Measurements from ENCODE around the gene SMAD1.
"Not testable (repeated sequence)": the region's sequence is repeated elsewhere in the genome, so short reads cannot be mapped to it uniquely, and the experiment has no call there.

The SMAD1 gene

DNA sequence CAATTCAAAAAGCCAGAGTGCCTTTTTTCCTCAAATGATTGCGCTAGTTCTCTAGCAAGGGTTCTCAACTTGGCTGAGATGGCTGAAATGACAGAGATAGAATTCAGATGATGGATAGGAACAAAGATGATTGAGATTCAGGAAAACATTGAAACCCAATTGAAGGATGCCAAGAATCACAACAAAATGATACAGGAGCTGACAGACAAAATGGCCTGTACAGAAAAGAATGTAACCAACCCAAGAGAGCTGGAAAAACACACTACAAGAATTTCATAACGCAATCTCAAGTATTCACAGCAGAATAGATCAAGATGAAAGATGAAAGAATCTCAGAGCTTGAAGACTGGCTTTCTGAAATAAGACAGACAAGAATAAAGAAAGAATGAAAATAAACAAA, 85.9 kb downstream of the SMAD1 start:
- TF ChIP-seq HDGF (IDR thresholded peaks at IDR 0.05; ENCODE audit: borderline replicate concordance): no peak
- TF ChIP-seq CTBP1 (IDR thresholded peaks at IDR 0.05; ENCODE audit: borderline replicate concordance): no peak
- TF ChIP-seq LEF1 (IDR thresholded peaks at IDR 0.05; ENCODE audit: borderline replicate concordance): no peak
- TF ChIP-seq ZNF384 (IDR thresholded peaks at IDR 0.05): no peak
- no peak for TF ChIP-seq SP1 (IDR thresholded peaks at IDR 0.05)
- TF ChIP-seq ELF4 (IDR thresholded peaks at IDR 0.05): no peak
- TF ChIP-seq, protein P1, sequence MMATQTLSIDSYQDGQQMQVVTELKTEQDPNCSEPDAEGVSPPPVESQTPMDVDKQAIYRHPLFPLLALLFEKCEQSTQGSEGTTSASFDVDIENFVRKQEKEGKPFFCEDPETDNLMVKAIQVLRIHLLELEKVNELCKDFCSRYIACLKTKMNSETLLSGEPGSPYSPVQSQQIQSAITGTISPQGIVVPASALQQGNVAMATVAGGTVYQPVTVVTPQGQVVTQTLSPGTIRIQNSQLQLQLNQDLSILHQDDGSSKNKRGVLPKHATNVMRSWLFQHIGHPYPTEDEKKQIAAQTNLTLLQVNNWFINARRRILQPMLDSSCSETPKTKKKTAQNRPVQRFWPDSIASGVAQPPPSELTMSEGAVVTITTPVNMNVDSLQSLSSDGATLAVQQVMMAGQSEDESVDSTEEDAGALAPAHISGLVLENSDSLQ (IDR thresholded peaks at IDR 0.05): no peak
- no peak for TF ChIP-seq TARDBP (IDR thresholded peaks at IDR 0.05)
- no peak for TF ChIP-seq FOXK2 (IDR thresholded peaks at IDR 0.05)
- TF ChIP-seq FOXM1 (IDR thresholded peaks at IDR 0.05; ENCODE audit: borderline replicate concordance): no peak
- no peak for TF ChIP-seq FOXA1 (IDR thresholded peaks at IDR 0.05)
- no peak for TF ChIP-seq NFRKB (IDR thresholded peaks at IDR 0.05)
- TF ChIP-seq SUZ12 (IDR thresholded peaks at IDR 0.05): no peak
- TF ChIP-seq L3MBTL2 (conservative IDR thresholded peaks at IDR 0.05): no peak
- TF ChIP-seq ARNT (IDR thresholded peaks at IDR 0.05): no peak
- TF ChIP-seq BHLHE40 (IDR thresholded peaks at IDR 0.05; ENCODE audit: borderline replicate concordance): no peak
- DNase-seq (ENCODE audit: extremely low spot score): no peak
- CTCF ChIA-PET: no interaction called here
- POLR2A ChIA-PET: no interaction called here

DNA sequence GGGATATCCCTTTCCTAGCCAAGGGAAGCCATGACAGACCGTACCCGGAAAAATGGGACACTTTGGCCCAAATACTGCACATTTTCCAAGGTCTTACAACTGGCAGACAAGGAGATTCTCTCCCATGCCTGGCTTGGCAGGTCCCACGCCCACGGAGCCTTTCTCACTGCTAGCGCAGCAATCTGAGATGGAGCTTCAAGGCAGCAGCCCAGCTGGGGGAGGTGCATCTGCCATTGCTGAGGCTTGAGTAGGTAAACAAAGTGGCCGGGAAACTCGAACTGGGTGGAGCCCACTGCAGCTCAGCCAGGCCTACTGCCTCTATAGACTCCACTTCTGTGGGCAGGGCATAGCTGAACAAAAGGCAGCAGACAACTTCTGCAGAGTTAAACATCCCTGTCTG, 92.9 kb downstream of the SMAD1 start:
- POLR2A ChIA-PET; DNase-seq (ENCODE audit: extremely low spot score); CTCF ChIA-PET: not testable (repeated sequence)

DNA sequence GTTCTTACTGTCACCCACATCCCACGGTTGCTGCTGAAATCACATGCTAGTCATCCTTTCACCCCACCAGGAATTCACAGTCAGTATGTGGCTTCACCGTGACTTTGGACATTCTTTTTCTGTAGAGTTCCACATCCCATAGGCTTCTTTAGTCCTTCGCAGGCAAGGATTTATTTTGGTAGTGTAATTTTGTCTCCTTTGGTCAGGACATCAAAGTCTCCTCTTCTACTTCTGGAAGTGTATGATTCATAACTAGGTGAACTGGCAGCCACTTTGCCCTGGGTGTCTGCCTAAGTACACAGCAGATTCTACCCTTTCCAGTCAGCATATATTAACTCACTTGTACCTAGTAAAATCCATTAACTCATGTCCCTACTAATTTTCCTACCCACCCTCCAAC, 99.3 kb downstream of the SMAD1 start:
- ChIA-PET CTCF (no interaction called here), POLR2A (no interaction called here)
- TF ChIP-seq NFRKB (IDR thresholded peaks at IDR 0.05): no peak
- no peak for TF ChIP-seq ARNT (IDR thresholded peaks at IDR 0.05)
- no peak for TF ChIP-seq TARDBP (IDR thresholded peaks at IDR 0.05)
- no peak for TF ChIP-seq SUZ12 (IDR thresholded peaks at IDR 0.05)
- TF ChIP-seq ZNF384 (IDR thresholded peaks at IDR 0.05): no peak
- TF ChIP-seq LEF1 (IDR thresholded peaks at IDR 0.05; ENCODE audit: borderline replicate concordance): no peak
- no peak for TF ChIP-seq FOXK2 (IDR thresholded peaks at IDR 0.05)
- TF ChIP-seq HDGF (IDR thresholded peaks at IDR 0.05; ENCODE audit: borderline replicate concordance): no peak
- no peak for TF ChIP-seq SP1 (IDR thresholded peaks at IDR 0.05)
- TF ChIP-seq FOXA1 (IDR thresholded peaks at IDR 0.05): no peak
- no peak for TF ChIP-seq FOXM1 (IDR thresholded peaks at IDR 0.05; ENCODE audit: borderline replicate concordance)
- TF ChIP-seq, protein P1 (IDR thresholded peaks at IDR 0.05): no peak
- no peak for TF ChIP-seq BHLHE40 (IDR thresholded peaks at IDR 0.05; ENCODE audit: borderline replicate concordance)
- no peak for TF ChIP-seq CTBP1 (IDR thresholded peaks at IDR 0.05; ENCODE audit: borderline replicate concordance)
- TF ChIP-seq L3MBTL2 (conservative IDR thresholded peaks at IDR 0.05): no peak
- TF ChIP-seq ELF4 (IDR thresholded peaks at IDR 0.05): no peak
- DNase-seq (ENCODE audit: extremely low spot score): no peak

DNA sequence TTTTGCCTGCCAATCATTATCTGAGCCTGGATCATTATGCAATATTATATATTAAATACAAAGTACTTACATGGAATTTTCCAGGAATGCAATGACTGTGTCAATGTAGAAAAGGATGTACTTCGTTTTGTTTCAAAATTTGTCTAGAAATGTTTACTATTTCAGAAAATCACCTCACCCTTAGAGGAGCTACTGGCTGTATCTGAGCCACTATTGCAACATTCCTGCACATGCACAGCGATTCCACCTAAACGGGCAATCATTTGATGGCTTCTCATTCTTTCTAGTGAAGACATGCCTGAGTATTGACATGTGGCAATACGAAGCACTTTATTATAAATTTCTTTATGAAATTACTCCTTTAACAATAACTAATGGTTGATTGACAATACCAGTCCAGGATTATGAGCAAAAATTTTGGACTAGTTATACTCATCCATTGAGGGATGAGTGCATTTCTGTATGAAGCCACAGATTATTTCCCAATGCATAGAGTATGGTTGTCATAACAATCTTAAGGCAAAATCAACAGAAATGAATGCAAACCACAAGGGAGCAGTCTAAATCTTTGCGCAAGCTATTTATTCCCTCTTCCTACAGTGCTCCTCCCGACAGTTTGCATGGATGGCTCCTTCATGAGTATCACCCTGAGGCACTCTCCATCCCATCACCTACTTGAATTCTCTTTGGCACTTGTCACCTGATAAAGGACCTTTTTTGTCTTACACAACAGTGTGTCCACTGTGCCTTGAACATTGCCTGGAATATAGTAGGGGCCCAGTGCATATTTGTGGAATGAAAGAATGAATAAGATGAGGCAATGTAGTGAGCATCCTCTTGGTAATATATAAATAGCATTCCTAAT, 101.8 kb downstream of the SMAD1 start:
- no peak for TF ChIP-seq FOXA1 (IDR thresholded peaks at IDR 0.05)
- CTCF ChIA-PET: no interaction called here
- POLR2A ChIA-PET: no interaction called here
- DNase-seq (ENCODE audit: extremely low spot score): no peak

DNA sequence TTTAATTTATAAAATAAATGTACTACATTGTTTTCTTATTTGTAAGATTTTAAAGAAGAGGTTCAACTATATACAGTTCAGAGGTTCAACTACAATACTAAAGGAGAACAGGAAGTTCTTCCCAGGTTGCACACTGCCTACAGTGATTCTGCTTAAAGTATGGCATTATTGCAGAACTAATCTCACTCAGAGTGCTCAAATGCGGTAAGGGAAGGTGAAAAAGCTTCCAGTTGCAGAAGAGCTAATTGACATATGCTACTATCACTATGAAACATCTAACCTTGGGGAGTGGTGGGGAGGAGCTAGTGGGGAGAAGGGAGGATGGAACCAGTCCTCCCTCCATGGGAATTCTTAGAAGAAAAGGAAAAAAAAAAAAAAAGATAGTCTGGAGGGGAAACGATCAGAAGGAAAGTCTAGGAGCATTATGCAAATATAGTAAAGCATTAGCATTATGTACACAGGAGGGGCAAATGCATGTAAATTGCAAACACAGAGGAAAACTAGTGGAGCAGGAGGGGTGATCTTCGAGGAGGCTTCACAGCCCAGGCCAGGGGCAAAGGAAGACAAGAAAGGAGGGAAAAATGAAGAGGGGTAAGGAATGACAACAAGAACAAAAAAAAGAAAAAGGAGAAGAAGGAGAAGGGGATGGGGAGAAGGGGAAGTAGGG, 105.6 kb downstream of the SMAD1 start:
- ChIA-PET POLR2A (no interaction called here), CTCF (no interaction called here)
- no peak for TF ChIP-seq CTBP1 (IDR thresholded peaks at IDR 0.05; ENCODE audit: borderline replicate concordance)
- TF ChIP-seq BHLHE40 (IDR thresholded peaks at IDR 0.05; ENCODE audit: borderline replicate concordance): no peak
- TF ChIP-seq ARNT (IDR thresholded peaks at IDR 0.05): no peak
- no peak for TF ChIP-seq LEF1 (IDR thresholded peaks at IDR 0.05; ENCODE audit: borderline replicate concordance)
- TF ChIP-seq L3MBTL2 (conservative IDR thresholded peaks at IDR 0.05): no peak
- no peak for DNase-seq (ENCODE audit: extremely low spot score)

DNA sequence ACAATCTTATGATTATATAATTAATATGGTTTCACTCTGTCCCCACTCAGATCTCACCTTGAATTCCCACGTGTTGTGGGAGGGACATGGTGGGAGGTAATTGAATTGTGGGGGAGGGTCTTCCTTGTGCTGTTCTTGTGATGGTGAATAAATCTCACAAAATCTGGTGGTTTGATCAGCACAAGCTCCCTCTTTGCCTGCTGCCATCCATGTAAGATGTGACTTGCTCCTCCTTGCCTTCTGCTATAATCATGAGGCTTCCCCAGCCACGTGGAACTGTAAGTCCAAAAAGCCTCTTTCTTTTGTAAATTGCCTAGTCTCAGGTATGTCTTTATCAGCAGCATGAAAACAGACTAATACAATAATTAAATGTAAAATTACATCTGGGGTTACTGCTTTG, 107.7 kb downstream of the SMAD1 start:
- CTCF ChIA-PET; POLR2A ChIA-PET; DNase-seq (ENCODE audit: extremely low spot score): not testable (repeated sequence)

DNA sequence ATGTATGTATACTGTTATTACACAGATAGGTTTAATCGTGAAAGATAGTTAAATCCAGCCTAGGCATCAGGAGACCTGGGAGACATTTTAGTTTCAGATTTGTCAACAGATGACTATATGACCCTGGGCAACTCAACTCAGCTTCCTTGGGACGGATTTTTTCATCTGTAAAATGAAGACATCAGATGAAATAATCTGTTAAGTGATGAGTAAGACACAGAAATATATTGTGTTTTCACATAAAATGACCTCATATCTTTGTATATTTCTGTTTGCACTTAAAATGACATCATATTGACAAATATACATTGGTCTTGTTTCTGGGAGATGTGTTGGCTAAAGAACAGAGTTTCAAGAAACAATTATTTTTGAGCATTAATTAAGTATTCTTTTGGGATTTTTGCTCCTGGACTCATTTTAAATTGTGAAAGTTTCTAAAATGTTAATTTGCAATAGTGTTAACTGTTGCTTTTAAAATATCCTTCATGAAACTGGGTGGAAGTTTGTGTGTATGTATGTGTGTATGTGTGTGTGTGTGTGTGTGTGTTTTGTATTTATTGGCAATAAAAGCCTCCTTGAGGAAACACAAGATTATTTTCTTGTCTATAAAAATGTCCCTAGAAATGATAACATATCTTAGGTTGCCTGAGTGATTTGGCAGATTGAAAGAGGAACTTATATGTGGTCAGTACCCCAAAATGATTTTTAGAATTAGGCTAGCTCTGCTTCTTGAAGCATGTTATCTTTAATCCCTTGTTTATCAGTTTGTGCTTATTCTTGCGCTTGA, 108.5 kb downstream of the SMAD1 start:
- ChIA-PET CTCF (no interaction called here), POLR2A (no interaction called here)
- DNase-seq (ENCODE audit: extremely low spot score): no peak
- TF ChIP-seq FOXK2 (IDR thresholded peaks at IDR 0.05) (no peak), NFRKB (IDR thresholded peaks at IDR 0.05) (no peak), L3MBTL2 (conservative IDR thresholded peaks at IDR 0.05) (no peak), SP1 (IDR thresholded peaks at IDR 0.05) (no peak), ZNF384 (IDR thresholded peaks at IDR 0.05) (no peak)
- TF ChIP-seq, protein P1 (IDR thresholded peaks at IDR 0.05): no peak
